H9 (cell line): ENCODE data around the gene DPP8. TPM values are rescaled to one million over a fixed set of nuclear protein-coding genes. Genes with fewer than 3 reads are reported as not detected.

Source experiments
- DNase-seq: peaks from one replicate; pipeline ENCODE4 v3.0.0-alpha.2; 2017
- H2AFZ ChIP-seq: one replicate; pipeline ENCODE4 v1.6.1; 2013; ENCODE audit warnings: mild to moderate bottlenecking, low read length, control low read depth, moderate library complexity
- H2AK5ac ChIP-seq: 2 replicates; pipeline ENCODE4 v1.6.1; 2013; ENCODE audit warnings: low read length, control low read depth, mixed read lengths; ENCODE audit not compliant: insufficient read length
- H2BK120ac ChIP-seq: one replicate; pipeline ENCODE4 v1.6.1; 2013; ENCODE audit warnings: low read depth, mild to moderate bottlenecking, low read length, control low read depth, inconsistent platforms; ENCODE audit not compliant: poor library complexity, severe bottlenecking
- H2BK12ac ChIP-seq: 2 replicates; pipeline ENCODE4 v1.6.1; 2013; ENCODE audit warnings: low read length, control low read depth, mixed read lengths, low read depth; ENCODE audit not compliant: insufficient read length
- H2BK15ac ChIP-seq: 2 replicates; pipeline ENCODE4 v1.6.1; 2013; ENCODE audit warnings: low read depth, low read length, control low read depth
- H2BK20ac ChIP-seq: one replicate; pipeline ENCODE4 v1.6.1; 2013; ENCODE audit warnings: low read depth, mild to moderate bottlenecking, low read length, control low read depth, inconsistent platforms; ENCODE audit not compliant: poor library complexity, severe bottlenecking
- H2BK5ac ChIP-seq: 2 replicates; pipeline ENCODE4 v1.6.1; 2013; ENCODE audit warnings: low read length, control low read depth, mixed read lengths; ENCODE audit not compliant: insufficient read length
- H3K14ac ChIP-seq: 2 replicates; pipeline ENCODE4 v1.6.1; 2013; ENCODE audit warnings: low read length, control low read depth; ENCODE audit not compliant: insufficient read depth
- H3K18ac ChIP-seq: 2 replicates; pipeline ENCODE4 v1.6.1; 2013; ENCODE audit warnings: low read depth, mild to moderate bottlenecking, mixed read lengths, low read length, control low read depth; ENCODE audit not compliant: insufficient read length
- H3K23ac ChIP-seq: 2 replicates; pipeline ENCODE4 v1.6.1; 2013; ENCODE audit warnings: low read length, control low read depth, mixed read lengths, low read depth; ENCODE audit not compliant: insufficient read length
- H3K23me2 ChIP-seq: 2 replicates; pipeline ENCODE4 v1.6.1; 2013; ENCODE audit warnings: low read depth, mild to moderate bottlenecking, mixed read lengths, low read length, control low read depth; ENCODE audit not compliant: insufficient read length, poor library complexity, severe bottlenecking
- H3K27ac ChIP-seq: 2 replicates; pipeline ENCODE4 v1.5.1; 2013; ENCODE audit warnings: low read length, control low read depth, mixed read lengths, low read depth; ENCODE audit not compliant: insufficient read length
- H3K27me3 ChIP-seq: 2 replicates; pipeline ENCODE4 v1.6.1; 2013; ENCODE audit warnings: low read length, control low read depth, inconsistent platforms; ENCODE audit not compliant: insufficient read depth
- H3K4ac ChIP-seq: 2 replicates; pipeline ENCODE4 v1.6.1; 2013; ENCODE audit warnings: low read depth, mild to moderate bottlenecking, control low read depth, inconsistent platforms, low read length, moderate library complexity
- H3K4me1 ChIP-seq: 2 replicates; pipeline ENCODE4 v1.6.1; 2013; ENCODE audit warnings: low read length, control low read depth, inconsistent platforms; ENCODE audit not compliant: insufficient read depth
- H3K4me2 ChIP-seq: 2 replicates; pipeline ENCODE4 v1.6.1; 2013; ENCODE audit warnings: low read length, control low read depth, mixed read lengths; ENCODE audit not compliant: insufficient read length, insufficient read depth
- H3K56ac ChIP-seq: 2 replicates; pipeline ENCODE4 v1.6.1; 2013; ENCODE audit warnings: low read depth, mild to moderate bottlenecking, mixed read lengths, low read length, control low read depth; ENCODE audit not compliant: insufficient read length
- H3K79me1 ChIP-seq: 2 replicates; pipeline ENCODE4 v1.6.1; 2013; ENCODE audit warnings: low read depth, mild to moderate bottlenecking, moderate library complexity, low read length, control low read depth, inconsistent platforms; ENCODE audit not compliant: insufficient read depth, poor library complexity, severe bottlenecking
- H3K79me2 ChIP-seq: 2 replicates; pipeline ENCODE4 v1.6.1; 2013; ENCODE audit warnings: low read length, control low read depth, inconsistent platforms; ENCODE audit not compliant: insufficient read depth
- H3K9ac ChIP-seq: 2 replicates; pipeline ENCODE4 v1.6.1; 2013; ENCODE audit warnings: low read length, control low read depth, mixed read lengths; ENCODE audit not compliant: insufficient read length; ENCODE audit errors: extremely low read depth
- H3K9me3 ChIP-seq: one replicate; pipeline ENCODE4 v1.6.1; 2013; ENCODE audit warnings: low read depth, low read length, inconsistent platforms; ENCODE audit not compliant: control insufficient read depth
- H3T11ph ChIP-seq: one replicate; pipeline ENCODE4 v1.6.1; 2013; ENCODE audit warnings: mild to moderate bottlenecking, low read length, control low read depth, inconsistent platforms
- H4K20me1 ChIP-seq: one replicate; pipeline ENCODE4 v1.6.1; 2013; ENCODE audit not compliant: control insufficient read depth, insufficient read length, insufficient read depth
- H4K5ac ChIP-seq: 2 replicates; pipeline ENCODE4 v1.6.1; 2013; ENCODE audit warnings: low read depth, mild to moderate bottlenecking, mixed read lengths, low read length, control low read depth; ENCODE audit not compliant: insufficient read length
- H4K8ac ChIP-seq: replicated peaks from 2 replicates; pipeline ENCODE4 v1.6.1; 2013; ENCODE audit warnings: low read length, control low read depth, mixed read lengths, low read depth; ENCODE audit not compliant: insufficient read length
- H4K91ac ChIP-seq: 2 replicates; pipeline ENCODE4 v1.6.1; 2013; ENCODE audit warnings: low read depth, mild to moderate bottlenecking, moderate library complexity, mixed read lengths, low read length, control low read depth; ENCODE audit not compliant: insufficient read length
- H3K27ac Mint-ChIP-seq, 3 experiments: 2 replicates in 2 of 3; 3 replicates in 1 of 3; pipeline ENCODE4 v1.8.0; 2020 to 2021; ENCODE audit warnings: mixed read lengths in 3 of 3, mild to moderate bottlenecking in 1 of 3, moderate library complexity in 1 of 3
- H3K27me3 Mint-ChIP-seq: 2 replicates; pipeline ENCODE4 v1.8.0; 2021; ENCODE audit warnings: low read depth, mild to moderate bottlenecking, moderate library complexity, mixed read lengths
- H3K36me3 Mint-ChIP-seq, 3 experiments: 2 replicates in 2 of 3; 3 replicates in 1 of 3; pipeline ENCODE4 v1.8.0; 2020 to 2021; ENCODE audit warnings: low read depth in 3 of 3, mixed read lengths in 3 of 3; ENCODE audit not compliant: insufficient read depth in 1 of 3
- H3K4me1 Mint-ChIP-seq, 2 experiments: 2 replicates each; pipeline ENCODE4 v1.8.0; 2020; ENCODE audit warnings: mixed read lengths in 2 of 2
- H3K4me3 Mint-ChIP-seq, 2 experiments: 2 replicates in 1 of 2; 3 replicates in 1 of 2; pipeline ENCODE4 v1.8.0; 2020 to 2021; ENCODE audit warnings: mild to moderate bottlenecking in 2 of 2, mixed read lengths in 2 of 2, moderate library complexity in 1 of 2
- H3K9me3 Mint-ChIP-seq, 2 experiments: 2 replicates in 1 of 2; 3 replicates in 1 of 2; pipeline ENCODE4 v1.8.0; 2020; ENCODE audit warnings: mild to moderate bottlenecking in 2 of 2, mixed read lengths in 2 of 2, moderate library complexity in 1 of 2
- CTCF ChIP-seq: fragments of 200-600 bp; sonication (generic); conservative IDR thresholded peaks from 3 replicates; pipeline ENCODE4 v1.8.0; 2021; ENCODE audit warnings: antibody characterized with exemption, mild to moderate bottlenecking
- WGBS: extraction: QIAGEN DNeasy Blood & Tissue Kit; methylation state at CpG from one replicate; pipeline ENCODE4 v1.1.7; 2013; ENCODE audit warnings: missing lambda C conversion rate, low lambda C conversion rate, mixed read lengths; ENCODE audit not compliant: insufficient read length; ENCODE audit errors: extremely low coverage; 5-methylcytosine and 5-hydroxymethylcytosine counted together
- total RNA-seq: library from RNA; stranded (reverse); gene quantifications from 2 replicates; pipeline ENCODE4 v1.2.1, GENCODE V29; 2021

Gene DPP8
- total RNA-seq, 1 experiment from 2014 or later, result 26.6 TPM

GRCh38 chr15:65414841-65415621 is 102.5 kb downstream of the DPP8 start:
- Histone ChIP-seq H2BK120ac (peak overlapping the region; percentile 1), H3K4me2 (peak overlapping the region; percentile 26), H4K20me1 (no peaks in the 10 kb centered on the region), H2AK5ac (no peak overlapping the region), H3K18ac (no peak overlapping the region), H3K27ac (peak overlapping the region; percentile 19), H3T11ph (no peak overlapping the region), H2BK15ac (no peak overlapping the region), H3K4ac (no peak overlapping the region), H3K79me2 (no peaks in the 10 kb centered on the region; the same call in 1 of the 2 replicates), H2BK5ac (no peak overlapping the region), H3K9ac (no peak overlapping the region), H2BK12ac (no peak overlapping the region), H3K27me3 (no peaks in the 10 kb centered on the region; the same call in 1 of the 2 replicates), H4K8ac (no peak overlapping the region), H3K23ac (no peak overlapping the region), H4K5ac (no peak overlapping the region), H3K9me3 (no peaks in the 10 kb centered on the region), H3K56ac (no peak overlapping the region), H3K79me1 (no peaks in the 10 kb centered on the region), H4K91ac (no peak overlapping the region), H3K14ac (no peak overlapping the region), H2BK20ac (no peak overlapping the region), H3K23me2 (no peaks in the 10 kb centered on the region), H2AFZ (no peak overlapping the region), H3K4me1 (peaks cover 37% of the 10 kb centered on the region; the same call in 1 of the 2 replicates)
- WGBS, result no CpG with 5 or more reads among the region's 14 CpGs
- Mint-ChIP-seq H3K36me3 (peaks cover 6 to 14% (median 7%) of the 10 kb centered on the region in 3 experiments), H3K27me3 (peaks cover 4% of the 10 kb centered on the region), H3K4me3 (peak overlapping the region; percentile 34 to 72; a peak in 4 of 5 replicates), H3K4me1 (peaks cover 84 to 92% of the 10 kb centered on the region in 2 experiments), H3K9me3 (no peaks in the 10 kb centered on the region; a peak in 1 of 5 replicates), H3K27ac (peak overlapping the region; percentile 97 to 99 (median 98))
- DNase-seq, result peak; percentile 94
- peak; percentile 37; the same call in 1 of the 3 replicates for TF ChIP-seq CTCF
